H7 (cell line): ENCODE results near the gene RNF14. TPM values are rescaled to one million over a fixed set of nuclear protein-coding genes. Genes with fewer than 3 reads are reported as not detected.

Source experiments
- DNase-seq: peaks from one replicate; pipeline ENCODE4 v3.0.0; 2012
- H3K27me3 ChIP-seq: 2 replicates; pipeline ENCODE4 v1.6.0; 2011; ENCODE audit warnings: mild to moderate bottlenecking, low read length; ENCODE audit not compliant: control insufficient read depth, insufficient read depth
- H3K36me3 ChIP-seq: replicated peaks from 2 replicates; pipeline ENCODE4 v1.5.1; 2011; ENCODE audit warnings: low read length; ENCODE audit not compliant: control insufficient read depth, insufficient read depth
- H3K4me3 ChIP-seq: 2 replicates; pipeline ENCODE4 v1.5.1; 2011; ENCODE audit warnings: low read depth, mild to moderate bottlenecking, control low read depth, low read length, moderate library complexity; ENCODE audit not compliant: insufficient read depth
- total RNA-seq: library from RNA; depleted of rRNA; stranded (reverse); fragments of >200 nt; shearing (Covaris generic); gene quantifications from 2 replicates; pipeline ENCODE4 v1.2.3, GENCODE V29; 2014

The RNF14 gene
- total RNA-seq, 1 experiment from 2014 or later: 52.3 TPM

- Histone ChIP-seq H3K4me3 (peak overlapping the region; percentile 80; the same call in 1 of the 2 replicates), H3K27me3 (no peaks in the 10 kb centered on the region), H3K36me3 (peaks cover 14% of the 10 kb centered on the region)
- DNase-seq: peak; percentile 13
Observed at GRCh38 chr5:142011572-142012185, 42.8 kb downstream of the RNF14 start.

- Histone ChIP-seq H3K36me3 (peaks cover 12% of the 10 kb centered on the region), H3K27me3 (no peaks in the 10 kb centered on the region), H3K4me3 (peak overlapping the region; percentile 80)
- DNase-seq: peak; percentile 86
Observed at GRCh38 chr5:142012186-142012785, 43.4 kb downstream of the RNF14 start.

- peak within 1 kb of the TSS; percentile 80 for H3K4me3 ChIP-seq
- peaks cover 9% of the 10 kb centered on the region for H3K36me3 ChIP-seq
- no peaks in the 10 kb centered on the region for H3K27me3 ChIP-seq
- peak; percentile 85 for DNase-seq
Observed at GRCh38 chr5:142012792-142013388, 44.0 kb downstream of the RNF14 start, which contains the start of gene GNPDA1. TSS of gene GNPDA1 (minus strand) at chr5:142013027. CDS start at chr5:142012035, 992 bp downstream.

- Histone ChIP-seq H3K27me3 (no peaks in the 10 kb centered on the region), H3K4me3 (no peak overlapping the region), H3K36me3 (peaks cover 6% of the 10 kb centered on the region)
- DNase-seq: no peak
Observed at GRCh38 chr5:142013734-142014521, 45.0 kb downstream of the RNF14 start.

- Histone ChIP-seq H3K4me3 (no peak overlapping the region), H3K27me3 (no peaks in the 10 kb centered on the region), H3K36me3 (peaks cover 6% of the 10 kb centered on the region)
- peak; percentile 59 for DNase-seq
Observed at GRCh38 chr5:142014911-142015584, 46.1 kb downstream of the RNF14 start.

GRCh38 chr5:142015781-142016533 lies 47.1 kb downstream of the RNF14 start:
- peaks cover 5% of the 10 kb centered on the region for H3K36me3 ChIP-seq
- no peaks in the 10 kb centered on the region for H3K27me3 ChIP-seq
- no peak overlapping the region for H3K4me3 ChIP-seq
- DNase-seq: no peak

- H3K4me3 ChIP-seq: no peak overlapping the region
- H3K27me3 ChIP-seq: no peaks in the 10 kb centered on the region
- no peak for DNase-seq
- H3K36me3 ChIP-seq: peaks cover 2% of the 10 kb centered on the region; the same call in 1 of the 2 replicates
Observed at GRCh38 chr5:142016556-142016955, 47.7 kb downstream of the RNF14 start.

GRCh38 chr5:142017832-142018427 lies 49.0 kb downstream of the RNF14 start:
- no peak for DNase-seq
- H3K36me3 ChIP-seq: no peaks in the 10 kb centered on the region
- H3K27me3 ChIP-seq: no peaks in the 10 kb centered on the region
- H3K4me3 ChIP-seq: no peak overlapping the region

GRCh38 chr5:142020122-142020659 lies 51.3 kb downstream of the RNF14 start:
- Histone ChIP-seq H3K4me3 (no peak overlapping the region), H3K36me3 (no peaks in the 10 kb centered on the region), H3K27me3 (no peaks in the 10 kb centered on the region)
- no peak for DNase-seq

- Histone ChIP-seq H3K4me3 (no peak overlapping the region), H3K27me3 (no peaks in the 10 kb centered on the region)
Observed at GRCh38 chr5:142023836-142024235, 54.9 kb downstream of the RNF14 start.

GRCh38 chr5:142024771-142025304 lies 55.9 kb downstream of the RNF14 start:
- H3K36me3 ChIP-seq: no peaks in the 10 kb centered on the region

More at GRCh38 chr5:142023836-142024235, 54.9 kb downstream of the RNF14 start:
- H3K36me3 ChIP-seq: no peaks in the 10 kb centered on the region
- DNase-seq: no peak

GRCh38 chr5:142025637-142026036 lies 56.7 kb downstream of the RNF14 start:
- DNase-seq: no peak
- no peak overlapping the region for H3K4me3 ChIP-seq
- H3K27me3 ChIP-seq: no peaks in the 10 kb centered on the region
- no peaks in the 10 kb centered on the region for H3K36me3 ChIP-seq

More at GRCh38 chr5:142024771-142025304, 55.9 kb downstream of the RNF14 start:
- peak; percentile 91 for DNase-seq
- Histone ChIP-seq H3K4me3 (peak overlapping the region; percentile 38), H3K27me3 (no peaks in the 10 kb centered on the region)

GRCh38 chr5:142032150-142032549 lies 63.2 kb downstream of the RNF14 start:
- no peaks in the 10 kb centered on the region for H3K27me3 ChIP-seq
- DNase-seq: no peak

More at GRCh38 chr5:142032150-142032549, 63.2 kb downstream of the RNF14 start:
- Histone ChIP-seq H3K36me3 (no peaks in the 10 kb centered on the region), H3K4me3 (no peak overlapping the region)
